GM12892 (cell line): ENCODE results near the gene NAALADL2.

ENCODE experiments used
- DNase-seq: peaks from one replicate; pipeline ENCODE4 v3.0.0; 2011; ENCODE audit not compliant: insufficient read length
- FAIRE-seq: peaks from 2 replicates; lab custom pipeline; 2011; peaks lifted over from hg19 to GRCh38; lab: Jason Lieb, UNC
- POLR2A ChIP-seq: IDR thresholded peaks from 2 replicates; pipeline ENCODE4 v1.6.1; 2011; ENCODE audit warnings: low read depth, low read length, control low read depth
- POLR2AphosphoS5 ChIP-seq: IDR thresholded peaks from 2 replicates; pipeline ENCODE4 v1.6.1; 2011; ENCODE audit warnings: low read depth, low read length, control low read depth
- TAF1 ChIP-seq: IDR thresholded peaks from 2 replicates; pipeline ENCODE4 v1.6.1; 2011; ENCODE audit warnings: low read depth, mild to moderate bottlenecking, control low read depth, low read length, borderline replicate concordance

Gene NAALADL2

GRCh38 chr3:174891524-174892203, 32.5 kb downstream of the NAALADL2 start:
- TF ChIP-seq POLR2AphosphoS5 (no peak), POLR2A (no peak), TAF1 (no peak)
- no peak for FAIRE-seq
- DNase-seq, result no peak

DNA sequence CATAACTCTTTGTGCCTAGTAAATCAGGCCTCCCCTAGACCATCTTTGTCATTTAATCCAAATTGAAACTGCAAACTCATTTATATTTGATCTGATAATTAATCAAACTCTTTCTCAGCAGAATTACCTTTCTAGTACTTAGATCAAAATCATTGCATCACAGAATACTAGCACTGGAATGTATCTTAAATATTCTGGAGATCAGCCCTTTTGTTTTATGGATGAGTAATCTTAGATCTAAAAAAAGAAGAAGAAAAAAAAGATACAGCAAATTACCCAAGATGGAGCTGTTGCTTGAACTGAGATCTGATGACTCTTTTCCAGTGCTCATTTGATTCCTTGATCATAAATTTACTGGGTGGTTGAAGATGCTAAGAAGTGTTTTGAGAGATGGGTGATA, 47.9 kb downstream of the NAALADL2 start:
- TF ChIP-seq POLR2A (no peak), POLR2AphosphoS5 (no peak), TAF1 (no peak)
- no peak for FAIRE-seq
- no peak for DNase-seq

DNA sequence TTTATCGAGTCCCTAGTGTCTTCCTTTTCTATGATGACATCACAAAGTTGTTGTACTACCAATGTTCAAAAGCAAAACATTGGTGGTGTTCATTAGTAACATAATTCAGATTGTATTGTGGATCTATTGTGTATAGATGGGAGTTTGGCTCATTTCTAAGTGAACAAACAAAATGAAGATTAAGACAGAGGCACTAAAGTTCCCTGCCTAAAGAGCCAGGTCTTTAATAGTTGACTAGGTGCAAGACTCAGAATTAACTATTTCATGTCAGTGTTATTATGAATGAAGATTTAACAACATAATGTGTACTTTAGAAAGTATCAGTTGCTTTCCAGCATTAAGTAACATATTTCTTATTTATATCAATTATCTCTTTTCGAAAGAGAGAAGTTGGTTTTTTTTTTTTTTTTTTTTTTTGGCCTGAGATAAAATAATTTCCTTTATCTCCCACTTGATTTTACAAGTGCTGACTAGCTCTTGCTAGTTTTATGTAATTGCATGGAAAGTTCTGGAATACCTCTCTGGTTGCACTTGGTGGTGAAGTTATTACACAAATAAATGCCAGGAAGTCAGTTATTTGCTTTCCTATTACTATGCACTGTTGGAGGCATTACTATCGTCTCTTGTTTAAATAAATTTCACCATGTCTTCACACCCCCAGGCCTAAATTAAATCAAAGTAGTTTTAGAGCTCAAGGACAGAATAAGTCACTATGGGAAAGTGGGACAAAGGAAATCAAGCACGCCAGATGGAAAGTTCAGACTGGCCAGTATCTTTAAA, 48.7 kb downstream of the NAALADL2 start:
- DNase-seq (no peak), FAIRE-seq (no peak)
- TF ChIP-seq TAF1 (no peak), POLR2A (no peak), POLR2AphosphoS5 (no peak)

- FAIRE-seq, result no peak
- TF ChIP-seq POLR2AphosphoS5 (no peak), POLR2A (no peak), TAF1 (no peak)
- DNase-seq, result no peak
Observed at GRCh38 chr3:174931473-174932353, 72.6 kb downstream of the NAALADL2 start.

DNA sequence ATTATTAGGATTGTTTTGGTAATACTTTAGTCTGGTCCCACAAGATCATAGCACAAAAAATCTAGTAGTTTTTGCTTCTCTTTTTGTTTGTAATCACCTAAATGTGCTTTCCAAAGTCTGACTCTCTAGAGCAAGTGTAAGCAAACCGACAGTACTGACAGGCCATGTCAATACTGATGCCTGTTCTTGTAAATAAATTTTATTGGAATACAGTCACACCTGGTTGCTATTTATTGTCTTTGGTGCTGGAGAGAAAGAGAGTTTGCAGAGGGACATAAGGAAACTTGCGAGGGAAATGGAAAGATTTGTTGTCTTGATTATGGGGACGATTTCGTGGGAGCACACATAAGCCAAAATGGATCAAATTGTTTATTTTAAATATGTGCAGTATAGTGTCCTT, 77.5 kb downstream of the NAALADL2 start:
- no peak for TF ChIP-seq TAF1
- no peak for TF ChIP-seq POLR2AphosphoS5
- no peak for TF ChIP-seq POLR2A
- FAIRE-seq, result no peak

DNA sequence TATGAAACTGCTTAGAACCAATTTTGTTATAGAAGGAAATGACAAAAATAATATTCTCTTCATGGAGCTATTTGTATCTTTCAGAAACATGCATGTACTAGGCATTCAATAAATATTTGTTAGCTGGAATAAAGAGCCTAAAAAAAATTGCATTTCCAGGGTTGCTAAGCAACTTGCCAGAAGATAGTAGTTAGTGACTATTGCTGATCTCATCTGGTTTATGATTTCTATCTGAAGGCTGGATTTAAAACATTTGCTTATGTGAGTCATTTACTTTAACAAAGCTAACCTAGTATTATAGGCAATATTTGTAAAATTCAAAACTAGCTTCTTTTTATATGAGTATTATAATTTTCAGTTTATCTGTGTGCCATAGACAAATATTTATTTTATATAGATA, 78.3 kb downstream of the NAALADL2 start:
- FAIRE-seq (no peak), DNase-seq (no peak)
- TF ChIP-seq POLR2AphosphoS5 (no peak), POLR2A (no peak), TAF1 (no peak)

More for the DNA sequence above, 77.5 kb downstream of the NAALADL2 start:
- DNase-seq, result no peak

- TF ChIP-seq TAF1, result no peak
- no peak for TF ChIP-seq POLR2A
- no peak for TF ChIP-seq POLR2AphosphoS5
- FAIRE-seq (no peak), DNase-seq (no peak)
Observed at GRCh38 chr3:174938102-174938501, 79.0 kb downstream of the NAALADL2 start.

- no peak for TF ChIP-seq POLR2AphosphoS5
- no peak for TF ChIP-seq POLR2A
- TF ChIP-seq TAF1, result no peak
- no peak for DNase-seq
Observed at GRCh38 chr3:174940151-174940550, 81.0 kb downstream of the NAALADL2 start.

DNA sequence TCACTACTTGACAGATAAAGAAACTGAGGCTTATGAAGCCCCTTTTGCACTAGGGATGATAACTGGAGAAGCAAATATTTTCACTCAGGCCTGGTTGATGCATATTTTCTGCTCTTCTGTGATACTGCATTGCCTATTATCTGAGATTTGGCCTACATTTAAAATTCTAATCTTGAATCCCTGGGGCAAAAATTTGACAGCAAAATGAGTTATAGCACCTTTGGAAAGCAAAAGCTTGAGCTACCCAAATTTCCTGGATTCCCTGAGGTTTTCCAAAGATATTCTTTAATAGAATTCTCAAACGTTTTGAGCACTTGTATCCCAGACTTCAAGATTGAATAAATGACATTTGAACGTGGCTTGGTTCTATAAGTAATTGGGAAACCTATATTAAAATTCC, 86.1 kb downstream of the NAALADL2 start:
- FAIRE-seq (no peak), DNase-seq (no peak)
- TF ChIP-seq POLR2A (no peak), POLR2AphosphoS5 (no peak), TAF1 (no peak)

More at GRCh38 chr3:174940151-174940550, 81.0 kb downstream of the NAALADL2 start:
- FAIRE-seq, result no peak

DNA sequence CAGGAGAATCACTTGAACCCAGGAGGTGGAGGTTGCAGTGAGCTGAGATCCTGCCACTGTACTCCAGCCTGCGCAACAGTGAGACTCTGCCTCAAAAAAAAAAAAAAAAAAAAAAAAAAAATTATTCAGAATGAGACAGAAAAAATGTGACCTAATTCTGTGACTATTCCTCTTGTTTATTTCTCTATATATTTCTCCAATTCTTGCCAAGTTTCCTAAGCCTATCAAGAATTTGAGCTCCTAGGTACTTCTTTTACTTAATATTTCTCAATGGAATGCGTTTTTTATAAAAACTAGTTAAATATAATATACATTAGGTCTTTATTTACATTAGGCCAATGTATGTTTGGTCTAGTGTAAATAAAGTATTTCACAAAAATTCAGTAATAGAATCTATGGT, 86.8 kb downstream of the NAALADL2 start:
- DNase-seq (no peak), FAIRE-seq (no peak)
- no peak for TF ChIP-seq POLR2A
- TF ChIP-seq TAF1, result no peak
- no peak for TF ChIP-seq POLR2AphosphoS5

GRCh38 chr3:174949523-174949922, 90.4 kb downstream of the NAALADL2 start:
- DNase-seq (no peak), FAIRE-seq (no peak)
- TF ChIP-seq POLR2A (no peak), POLR2AphosphoS5 (no peak), TAF1 (no peak)
